GM12874 (cell line): ENCODE data around the gene PTPRD.

Experiments used
- CTCF ChIP-seq: IDR thresholded peaks from 2 replicates; pipeline ENCODE4 v1.5.1; 2011; ENCODE audit warnings: low read depth, mild to moderate bottlenecking, control low read depth, low read length, moderate library complexity; ENCODE audit not compliant: insufficient read depth

The PTPRD gene

GRCh38 chr9:8329561-8330283 lies 2283.1 kb downstream of the PTPRD start:
- TF ChIP-seq CTCF: no peak

GRCh38 chr9:8315211-8315610 lies 2297.6 kb downstream of the PTPRD start:
- no peak for TF ChIP-seq CTCF

GRCh38 chr9:8309258-8309657 lies 2303.5 kb downstream of the PTPRD start:
- TF ChIP-seq CTCF: no peak

GRCh38 chr9:8304720-8305119 lies 2308.1 kb downstream of the PTPRD start:
- no peak for TF ChIP-seq CTCF

- no peak for TF ChIP-seq CTCF
Measured at GRCh38 chr9:8301296-8301695, 2311.5 kb downstream of the PTPRD start.

GRCh38 chr9:8297047-8297446 lies 2315.8 kb downstream of the PTPRD start:
- TF ChIP-seq CTCF: no peak

- TF ChIP-seq CTCF: no peak
Measured at GRCh38 chr9:8292657-8293056, 2320.1 kb downstream of the PTPRD start.
